Cardiac fibroblast (primary cell): ENCODE measurements around the gene MAPKAPK3.

Source experiments
- DNase-seq, 2 donors: peaks; one replicate each; pipeline versions ENCODE4 v3.0.0 to v3.0.0-alpha.2; 2010; ENCODE audit warnings: low read depth in 2 of 2
- H3K4me3 ChIP-seq, 2 donors: replicated peaks in 1 of 2; 1 replicate in 1 of 2; 2 replicates in 1 of 2; pipeline ENCODE4 v1.5.1; 2011; ENCODE audit warnings: low read depth in 2 of 2, low read length in 2 of 2, mild to moderate bottlenecking in 2 of 2, moderate library complexity in 1 of 2
- TF ChIP-seq, protein P1 (sequence below): IDR thresholded peaks from one replicate; pipeline ENCODE4 v1.5.1; 2011; ENCODE audit warnings: low read depth, mild to moderate bottlenecking, low read length, inconsistent platforms

The MAPKAPK3 gene

DNA sequence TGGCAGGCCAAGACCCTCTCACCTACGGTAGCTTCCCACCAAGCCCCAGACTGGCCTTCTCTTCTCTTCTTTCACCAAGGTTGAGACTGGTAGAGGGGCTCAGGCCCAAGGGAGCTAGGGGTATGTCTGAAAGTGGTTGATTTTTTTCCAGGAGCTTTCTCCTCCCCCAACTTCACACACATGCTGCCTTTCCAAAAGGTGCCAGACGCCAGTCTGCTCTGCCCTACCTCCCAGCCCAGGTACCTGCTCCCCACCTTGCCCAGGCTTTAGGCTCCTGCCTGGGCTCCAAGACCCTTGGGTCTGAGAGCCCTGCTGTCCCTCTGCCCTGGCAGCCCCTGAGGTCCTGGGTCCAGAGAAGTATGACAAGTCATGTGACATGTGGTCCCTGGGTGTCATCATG lies 28.4 kb downstream of the MAPKAPK3 start:
- TF ChIP-seq, protein P1, sequence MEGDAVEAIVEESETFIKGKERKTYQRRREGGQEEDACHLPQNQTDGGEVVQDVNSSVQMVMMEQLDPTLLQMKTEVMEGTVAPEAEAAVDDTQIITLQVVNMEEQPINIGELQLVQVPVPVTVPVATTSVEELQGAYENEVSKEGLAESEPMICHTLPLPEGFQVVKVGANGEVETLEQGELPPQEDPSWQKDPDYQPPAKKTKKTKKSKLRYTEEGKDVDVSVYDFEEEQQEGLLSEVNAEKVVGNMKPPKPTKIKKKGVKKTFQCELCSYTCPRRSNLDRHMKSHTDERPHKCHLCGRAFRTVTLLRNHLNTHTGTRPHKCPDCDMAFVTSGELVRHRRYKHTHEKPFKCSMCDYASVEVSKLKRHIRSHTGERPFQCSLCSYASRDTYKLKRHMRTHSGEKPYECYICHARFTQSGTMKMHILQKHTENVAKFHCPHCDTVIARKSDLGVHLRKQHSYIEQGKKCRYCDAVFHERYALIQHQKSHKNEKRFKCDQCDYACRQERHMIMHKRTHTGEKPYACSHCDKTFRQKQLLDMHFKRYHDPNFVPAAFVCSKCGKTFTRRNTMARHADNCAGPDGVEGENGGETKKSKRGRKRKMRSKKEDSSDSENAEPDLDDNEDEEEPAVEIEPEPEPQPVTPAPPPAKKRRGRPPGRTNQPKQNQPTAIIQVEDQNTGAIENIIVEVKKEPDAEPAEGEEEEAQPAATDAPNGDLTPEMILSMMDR: no peak
- no peak for DNase-seq
- H3K4me3 ChIP-seq: no peak overlapping the region

DNA sequence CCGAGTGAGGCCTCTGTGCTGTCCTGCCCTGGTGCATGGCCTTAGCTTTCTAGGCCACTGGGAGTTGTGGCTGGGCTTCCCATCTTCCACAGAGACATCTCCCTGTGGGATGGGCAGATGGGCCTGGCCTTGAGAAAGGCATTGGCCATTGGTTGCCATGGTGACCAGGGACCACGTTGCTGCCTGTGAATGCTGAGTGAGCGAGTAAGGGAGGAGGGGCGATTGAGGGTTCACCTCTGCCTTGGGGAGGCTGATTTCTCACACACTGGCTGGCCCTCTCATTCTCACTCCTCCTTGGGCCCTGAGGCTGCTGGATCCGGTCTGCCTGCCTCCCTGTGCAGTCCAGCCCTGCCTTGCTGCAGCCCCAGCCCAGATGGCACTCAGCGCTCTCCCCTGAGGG lies 31.4 kb downstream of the MAPKAPK3 start:
- no peak for DNase-seq
- TF ChIP-seq, protein P1: no peak
- H3K4me3 ChIP-seq: no peak overlapping the region

DNA sequence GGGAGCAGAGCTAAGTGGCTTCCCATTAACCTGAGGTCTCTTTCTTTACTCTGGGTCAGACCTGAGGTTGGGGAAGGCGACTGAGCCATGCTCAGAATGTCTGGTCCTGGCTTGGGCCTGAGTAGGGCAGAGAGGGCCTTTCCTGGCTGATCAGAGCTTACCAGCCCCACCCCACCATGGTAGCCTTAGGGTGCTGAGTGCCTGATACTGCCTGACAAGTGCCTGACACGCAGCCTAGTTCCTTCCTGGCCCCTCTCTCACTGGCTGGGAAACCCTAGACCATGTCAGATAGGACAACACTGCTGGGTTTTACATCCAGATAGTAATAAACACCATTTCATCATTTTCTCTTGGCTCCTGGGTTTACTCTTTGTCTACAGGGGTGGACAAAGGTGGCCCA lies 32.0 kb downstream of the MAPKAPK3 start:
- TF ChIP-seq, protein P1: no peak
- no peak overlapping the region for H3K4me3 ChIP-seq
- DNase-seq: no peak

DNA sequence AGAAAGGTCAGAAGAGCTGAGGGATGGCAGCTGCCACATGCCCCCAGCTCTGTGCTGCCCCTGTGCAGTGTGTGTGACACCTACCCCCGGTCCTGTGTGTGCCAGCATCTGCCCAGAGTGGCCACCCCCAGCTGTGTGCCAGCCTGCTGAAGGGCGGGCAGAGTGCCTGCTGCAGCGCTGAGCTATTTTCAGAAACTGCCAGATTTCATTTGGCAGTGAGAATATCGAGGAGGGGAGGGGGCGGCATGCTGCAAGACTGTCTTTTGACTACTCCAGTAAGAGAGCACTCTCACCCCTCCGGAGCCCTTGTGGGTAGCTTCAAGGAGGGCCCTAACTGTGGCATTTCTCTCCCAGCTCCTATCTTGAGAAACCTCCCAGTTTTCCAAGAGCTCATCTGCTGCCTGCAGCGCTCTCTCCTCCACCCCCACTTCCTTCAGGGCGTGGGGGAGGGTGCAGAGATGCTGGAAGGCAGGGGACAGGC lies 32.5 kb downstream of the MAPKAPK3 start:
- peak in 1 of 2 donors; percentile 22 for DNase-seq
- H3K4me3 ChIP-seq: no peak overlapping the region
- TF ChIP-seq, protein P1: no peak

DNA sequence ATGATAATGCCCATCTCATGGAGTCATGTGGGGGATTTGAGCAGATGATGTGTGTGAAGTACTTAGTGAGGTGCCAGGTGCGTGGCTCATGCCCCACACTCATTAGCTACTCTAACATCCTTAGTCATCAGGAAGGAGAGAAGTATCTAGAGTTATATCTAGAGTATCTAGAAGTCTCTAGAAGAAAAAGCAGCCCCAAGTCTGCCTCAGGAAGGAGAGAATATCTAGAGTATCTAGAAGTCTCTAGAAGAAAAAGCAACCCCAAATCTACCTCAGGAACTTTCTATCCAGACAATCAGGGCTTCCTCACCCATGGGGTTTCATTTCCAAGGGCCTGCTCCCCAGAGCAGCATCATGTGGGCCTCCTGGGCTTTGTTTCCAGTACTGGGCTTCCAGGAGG lies 33.1 kb downstream of the MAPKAPK3 start:
- TF ChIP-seq, protein P1: no peak
- DNase-seq: no peak
- H3K4me3 ChIP-seq: no peak overlapping the region

DNA sequence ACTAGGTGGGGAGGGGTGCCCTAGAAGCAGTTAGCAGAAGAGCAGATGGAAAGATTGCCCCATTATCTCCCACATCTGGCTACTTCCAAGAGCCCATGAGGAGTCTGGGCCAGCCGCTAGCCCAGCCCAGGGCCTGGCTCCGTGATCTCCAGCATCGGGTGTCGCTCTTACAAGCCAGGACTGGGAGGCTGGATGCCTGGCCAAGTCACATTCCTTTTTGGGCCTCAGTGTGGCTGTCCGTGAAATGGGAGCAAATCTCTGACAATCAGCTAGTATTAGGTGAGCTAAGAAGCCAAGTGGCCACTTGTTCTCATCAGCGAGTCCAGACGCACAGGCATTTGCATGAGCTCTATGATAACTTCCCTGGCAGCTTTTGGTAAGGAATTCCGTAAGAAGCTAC lies 34.5 kb downstream of the MAPKAPK3 start:
- TF ChIP-seq, protein P1: no peak
- no peak for DNase-seq
- H3K4me3 ChIP-seq: no peak overlapping the region

DNA sequence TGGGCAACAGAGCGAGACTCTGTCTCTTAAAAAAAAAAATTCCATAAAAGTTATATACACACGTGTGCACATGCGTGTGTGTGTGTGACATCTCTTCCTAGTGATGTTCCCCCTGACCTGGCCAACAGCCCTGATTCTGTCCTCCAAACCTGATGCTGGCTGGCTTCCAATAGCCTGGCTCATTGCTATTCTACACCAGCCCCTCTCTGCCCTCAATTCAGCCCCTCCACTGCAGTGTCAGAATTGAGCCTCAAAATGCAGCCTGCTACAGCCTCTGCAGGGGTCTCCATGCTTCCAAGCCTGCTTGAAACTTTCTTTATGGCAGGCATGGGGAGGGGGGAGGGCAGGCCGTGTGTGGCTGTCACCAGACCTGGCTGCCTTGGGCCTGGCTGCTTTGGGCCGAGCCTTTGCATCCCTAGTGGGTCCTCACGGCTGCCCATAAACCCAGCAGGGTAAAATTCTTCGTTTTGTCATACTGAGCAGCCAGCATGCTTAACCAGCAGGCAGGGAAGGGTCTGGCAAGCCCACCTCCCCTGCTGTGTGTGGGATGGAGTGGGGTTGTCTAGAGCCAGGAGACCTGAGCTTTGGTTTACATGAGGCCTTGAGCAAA lies 35.1 kb downstream of the MAPKAPK3 start:
- no peak overlapping the region for H3K4me3 ChIP-seq
- TF ChIP-seq, protein P1: no peak
- DNase-seq: no peak
